ENCODE results near the gene L2HGDH.

- TF ChIP-seq, protein P1, sequence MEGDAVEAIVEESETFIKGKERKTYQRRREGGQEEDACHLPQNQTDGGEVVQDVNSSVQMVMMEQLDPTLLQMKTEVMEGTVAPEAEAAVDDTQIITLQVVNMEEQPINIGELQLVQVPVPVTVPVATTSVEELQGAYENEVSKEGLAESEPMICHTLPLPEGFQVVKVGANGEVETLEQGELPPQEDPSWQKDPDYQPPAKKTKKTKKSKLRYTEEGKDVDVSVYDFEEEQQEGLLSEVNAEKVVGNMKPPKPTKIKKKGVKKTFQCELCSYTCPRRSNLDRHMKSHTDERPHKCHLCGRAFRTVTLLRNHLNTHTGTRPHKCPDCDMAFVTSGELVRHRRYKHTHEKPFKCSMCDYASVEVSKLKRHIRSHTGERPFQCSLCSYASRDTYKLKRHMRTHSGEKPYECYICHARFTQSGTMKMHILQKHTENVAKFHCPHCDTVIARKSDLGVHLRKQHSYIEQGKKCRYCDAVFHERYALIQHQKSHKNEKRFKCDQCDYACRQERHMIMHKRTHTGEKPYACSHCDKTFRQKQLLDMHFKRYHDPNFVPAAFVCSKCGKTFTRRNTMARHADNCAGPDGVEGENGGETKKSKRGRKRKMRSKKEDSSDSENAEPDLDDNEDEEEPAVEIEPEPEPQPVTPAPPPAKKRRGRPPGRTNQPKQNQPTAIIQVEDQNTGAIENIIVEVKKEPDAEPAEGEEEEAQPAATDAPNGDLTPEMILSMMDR (IDR thresholded peaks at IDR 0.05 in 2 of 3, conservative IDR thresholded peaks at IDR 0.05 in 1 of 3; ENCODE audit: control insufficient read depth in 2 of 3, extremely low read depth in 1 of 3, insufficient read depth in 1 of 3, low read depth in 3 of 3, low read length in 3 of 3): no peak
- TF ChIP-seq EP300 (IDR thresholded peaks at IDR 0.05; ENCODE audit: borderline replicate concordance in 1 of 2, control insufficient read depth in 1 of 2, low read depth in 2 of 2, low read length in 2 of 2): no peak
- no peak for TF ChIP-seq TARDBP (IDR thresholded peaks at IDR 0.05; ENCODE audit: borderline replicate concordance)
- TF ChIP-seq, protein P2, sequence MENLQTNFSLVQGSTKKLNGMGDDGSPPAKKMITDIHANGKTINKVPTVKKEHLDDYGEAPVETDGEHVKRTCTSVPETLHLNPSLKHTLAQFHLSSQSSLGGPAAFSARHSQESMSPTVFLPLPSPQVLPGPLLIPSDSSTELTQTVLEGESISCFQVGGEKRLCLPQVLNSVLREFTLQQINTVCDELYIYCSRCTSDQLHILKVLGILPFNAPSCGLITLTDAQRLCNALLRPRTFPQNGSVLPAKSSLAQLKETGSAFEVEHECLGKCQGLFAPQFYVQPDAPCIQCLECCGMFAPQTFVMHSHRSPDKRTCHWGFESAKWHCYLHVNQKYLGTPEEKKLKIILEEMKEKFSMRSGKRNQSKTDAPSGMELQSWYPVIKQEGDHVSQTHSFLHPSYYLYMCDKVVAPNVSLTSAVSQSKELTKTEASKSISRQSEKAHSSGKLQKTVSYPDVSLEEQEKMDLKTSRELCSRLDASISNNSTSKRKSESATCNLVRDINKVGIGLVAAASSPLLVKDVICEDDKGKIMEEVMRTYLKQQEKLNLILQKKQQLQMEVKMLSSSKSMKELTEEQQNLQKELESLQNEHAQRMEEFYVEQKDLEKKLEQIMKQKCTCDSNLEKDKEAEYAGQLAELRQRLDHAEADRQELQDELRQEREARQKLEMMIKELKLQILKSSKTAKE (IDR thresholded peaks at IDR 0.05; ENCODE audit: low read depth, poor library complexity, severe bottlenecking): no peak
- TF ChIP-seq POLR2AphosphoS5 (IDR thresholded peaks at IDR 0.05; ENCODE audit: low read length): no peak
- no peak for TF ChIP-seq KDM1A (IDR thresholded peaks at IDR 0.05; ENCODE audit: borderline replicate concordance)
- TF ChIP-seq RFX5 (IDR thresholded peaks at IDR 0.05; ENCODE audit: low read depth, low read length): no peak
- no peak for TF ChIP-seq SP1 (IDR thresholded peaks at IDR 0.05; ENCODE audit: low read depth, low read length)
- no peak for TF ChIP-seq NR2C1 (IDR thresholded peaks at IDR 0.05)
- TF ChIP-seq NFYB (IDR thresholded peaks at IDR 0.05; ENCODE audit: insufficient read depth, low read depth, low read length): no peak
- TF ChIP-seq USF2 (IDR thresholded peaks at IDR 0.05; ENCODE audit: borderline replicate concordance, low read depth, low read length): no peak
- no peak for TF ChIP-seq PAX8 (IDR thresholded peaks at IDR 0.05)
- no peak for TF ChIP-seq MYC (IDR thresholded peaks at IDR 0.05; ENCODE audit: insufficient read depth, insufficient read length, insufficient replicate concordance, low read length, severe bottlenecking)
Observed at GRCh38 chr14:50339178-50339804, 27.3 kb upstream of the L2HGDH start.
